DND-41 (cell line): ENCODE results near the gene MAP7.

Experiments
- ATAC-seq: fragments of 200-7000 bp; cut with Tn5 transposase; 3 replicates; pipeline ENCODE4 v1.9.1; 2021; ENCODE audit warnings: low read depth; ENCODE audit not compliant: insufficient read depth
- DNase-seq: peaks from one replicate; pipeline ENCODE4 v3.0.0-alpha.2; 2020
- H2AFZ ChIP-seq: 2 replicates; pipeline ENCODE4 v1.6.0; 2012; ENCODE audit warnings: low read depth, low read length
- H3K27ac ChIP-seq: 2 replicates; pipeline ENCODE4 v1.5.1; 2012; ENCODE audit warnings: low read length, inconsistent platforms
- H3K27me3 ChIP-seq: fragments of 200-600 bp; sonication (generic); 2 replicates; pipeline ENCODE4 v1.6.0; 2012; ENCODE audit warnings: low read length, mild to moderate bottlenecking, inconsistent platforms; ENCODE audit not compliant: insufficient read depth, poor library complexity
- H3K36me3 ChIP-seq: 2 replicates; pipeline ENCODE4 v1.5.1; 2012; ENCODE audit warnings: low read length, inconsistent platforms; ENCODE audit not compliant: insufficient read depth
- H3K4me1 ChIP-seq: 2 replicates; pipeline ENCODE4 v1.5.1; 2012; ENCODE audit warnings: mild to moderate bottlenecking, low read length; ENCODE audit not compliant: insufficient read depth
- H3K4me2 ChIP-seq: 2 replicates; pipeline ENCODE4 v1.6.0; 2012; ENCODE audit warnings: mild to moderate bottlenecking, moderate library complexity, low read length, inconsistent platforms; ENCODE audit not compliant: insufficient read depth
- H3K4me3 ChIP-seq, 2 experiments: fragments of 200-600 bp in 1 of 2; shearing (Covaris generic) in 1 of 2; 2 replicates each; pipeline ENCODE4 v1.5.1; 2012 to 2016; ENCODE audit warnings: inconsistent platforms in 2 of 2, low read length in 2 of 2, mild to moderate bottlenecking in 2 of 2, low read depth in 1 of 2, moderate library complexity in 1 of 2
- H3K79me2 ChIP-seq: 2 replicates; pipeline ENCODE4 v1.6.0; 2012; ENCODE audit warnings: low read length, inconsistent platforms; ENCODE audit not compliant: insufficient read depth
- H3K9ac ChIP-seq: 2 replicates; pipeline ENCODE4 v1.6.0; 2012; ENCODE audit warnings: low read depth, mild to moderate bottlenecking, inconsistent platforms, low read length, moderate library complexity
- H3K9me3 ChIP-seq: 2 replicates; pipeline ENCODE4 v1.5.1; 2012; ENCODE audit warnings: low read length, moderate library complexity, mild to moderate bottlenecking, inconsistent platforms; ENCODE audit not compliant: insufficient read depth, severe bottlenecking
- H4K20me1 ChIP-seq: 2 replicates; pipeline ENCODE4 v1.6.0; 2012; ENCODE audit warnings: low read length; ENCODE audit not compliant: insufficient read depth
- CTCF ChIP-seq: IDR thresholded peaks from 2 replicates; pipeline ENCODE4 v1.5.1; 2012; ENCODE audit warnings: borderline replicate concordance, low read length, moderate library complexity, mild to moderate bottlenecking; ENCODE audit not compliant: poor library complexity, severe bottlenecking; ENCODE audit errors: extremely low read depth
- EZH2 ChIP-seq: IDR thresholded peaks from 3 replicates; pipeline ENCODE4 v1.6.1; 2012; ENCODE audit warnings: borderline replicate concordance, low read depth, mild to moderate bottlenecking, moderate library complexity, low read length, inconsistent platforms; ENCODE audit not compliant: severe bottlenecking

The MAP7 gene

GRCh38 chr6:136359851-136360250 lies 190.4 kb downstream of the MAP7 start:
- Histone ChIP-seq H3K36me3 (no peaks in the 10 kb centered on the region), H3K4me2 (no peak overlapping the region), H3K27ac (no peak overlapping the region), H3K9me3 (no peaks in the 10 kb centered on the region), H3K27me3 (peaks cover 16% of the 10 kb centered on the region), H3K4me1 (no peaks in the 10 kb centered on the region), H3K79me2 (no peaks in the 10 kb centered on the region), H3K9ac (no peak overlapping the region), H4K20me1 (no peaks in the 10 kb centered on the region), H3K4me3 (no peak overlapping the region), H2AFZ (no peak overlapping the region)
- TF ChIP-seq EZH2 (no peak), CTCF (no peak)
- ATAC-seq (no peak), DNase-seq (no peak)

DNA sequence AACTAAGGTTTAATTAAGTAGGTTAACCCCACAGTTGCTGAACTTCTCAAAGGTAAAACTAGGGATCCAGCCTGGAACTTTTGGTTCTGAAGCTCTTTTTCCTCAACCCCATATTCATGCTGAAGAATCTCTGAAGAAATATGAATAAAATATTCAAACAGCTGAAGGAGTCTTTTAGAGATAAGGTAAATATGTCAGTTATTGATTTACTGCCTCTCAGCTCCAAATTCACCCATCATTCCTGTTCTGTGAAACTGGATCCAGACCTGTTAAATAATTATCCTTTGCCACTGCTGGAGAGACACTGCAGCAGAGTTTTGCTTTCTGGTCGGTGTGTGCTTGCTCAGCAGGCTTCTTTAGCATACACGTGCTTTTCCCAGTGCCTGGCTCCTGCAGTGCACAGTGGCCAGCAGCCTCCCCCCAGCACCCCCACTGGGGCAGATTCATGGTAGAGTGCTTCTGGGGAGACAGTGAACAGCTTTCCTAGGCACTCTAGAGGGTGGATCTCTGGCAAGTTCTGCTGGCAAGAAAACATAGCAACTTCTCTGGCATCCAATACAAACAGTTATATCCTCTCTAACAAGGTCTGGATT lies 198.6 kb downstream of the MAP7 start:
- Histone ChIP-seq H3K27me3 (peaks cover 15% of the 10 kb centered on the region), H2AFZ (no peak overlapping the region), H3K36me3 (no peaks in the 10 kb centered on the region), H3K9me3 (no peaks in the 10 kb centered on the region), H3K79me2 (no peaks in the 10 kb centered on the region), H3K4me3 (no peak overlapping the region), H3K4me1 (no peaks in the 10 kb centered on the region), H3K9ac (no peak overlapping the region), H4K20me1 (no peaks in the 10 kb centered on the region), H3K4me2 (no peak overlapping the region), H3K27ac (no peak overlapping the region)
- no peak for DNase-seq
- TF ChIP-seq CTCF (no peak), EZH2 (no peak)
- no peak for ATAC-seq

DNA sequence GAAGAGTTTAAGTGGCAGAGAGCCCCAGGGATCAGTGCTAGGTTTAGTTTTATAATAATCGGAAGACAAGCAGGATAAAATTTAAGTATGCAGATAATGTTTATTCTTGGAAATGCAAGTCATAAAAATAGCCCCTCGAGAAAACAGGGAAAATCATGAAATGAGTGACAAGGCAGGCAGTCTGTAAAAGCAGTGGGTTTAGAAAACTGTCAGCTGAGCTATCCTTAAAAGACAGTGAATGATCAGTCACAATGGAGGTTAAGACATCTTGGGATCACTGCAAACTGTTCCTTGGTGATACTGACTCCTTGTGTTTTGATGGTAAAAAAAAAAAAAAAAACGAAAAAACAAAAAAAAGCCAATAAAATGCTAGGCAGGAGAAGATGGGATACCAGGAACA lies 199.3 kb downstream of the MAP7 start:
- TF ChIP-seq CTCF (no peak), EZH2 (no peak)
- Histone ChIP-seq H3K27ac (no peak overlapping the region), H3K79me2 (no peaks in the 10 kb centered on the region), H3K4me2 (no peak overlapping the region), H4K20me1 (no peaks in the 10 kb centered on the region), H3K9ac (no peak overlapping the region), H3K27me3 (peaks cover 13% of the 10 kb centered on the region), H3K9me3 (no peaks in the 10 kb centered on the region), H3K4me3 (no peak overlapping the region), H2AFZ (no peak overlapping the region), H3K4me1 (no peaks in the 10 kb centered on the region), H3K36me3 (no peaks in the 10 kb centered on the region)
- DNase-seq (no peak), ATAC-seq (no peak)

DNA sequence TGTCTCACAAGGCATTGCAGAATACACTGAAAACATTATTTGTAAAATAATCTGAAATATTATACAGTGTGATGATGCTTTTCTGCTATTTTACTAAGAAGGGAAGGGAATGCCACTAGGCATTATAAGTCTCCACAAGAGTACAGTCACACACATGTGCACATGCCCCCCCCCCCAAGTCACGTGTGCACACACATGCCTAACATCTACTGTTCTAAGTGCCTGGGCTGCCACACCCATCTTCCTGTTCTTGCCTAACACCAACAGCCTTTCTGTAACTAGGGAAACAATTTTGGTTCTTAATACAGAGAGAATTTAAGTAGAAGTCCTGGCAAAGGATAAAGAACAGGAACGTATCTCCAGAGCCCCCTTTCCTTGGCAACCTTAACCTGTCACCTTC lies 202.4 kb downstream of the MAP7 start:
- no peak for DNase-seq
- no peak overlapping the region for H2AFZ ChIP-seq

More for the DNA sequence above, 202.4 kb downstream of the MAP7 start:
- Histone ChIP-seq H3K79me2 (no peaks in the 10 kb centered on the region), H3K36me3 (no peaks in the 10 kb centered on the region), H3K27me3 (peaks cover 19% of the 10 kb centered on the region), H3K9ac (no peak overlapping the region), H3K9me3 (no peaks in the 10 kb centered on the region), H3K4me2 (no peak overlapping the region), H4K20me1 (no peaks in the 10 kb centered on the region), H3K27ac (no peak overlapping the region), H3K4me1 (no peaks in the 10 kb centered on the region), H3K4me3 (no peak overlapping the region)
- TF ChIP-seq EZH2 = no peak
- TF ChIP-seq CTCF = no peak
- ATAC-seq = no peak
